ENCODE data around the gene PIGQ.

The PIGQ gene

DNA sequence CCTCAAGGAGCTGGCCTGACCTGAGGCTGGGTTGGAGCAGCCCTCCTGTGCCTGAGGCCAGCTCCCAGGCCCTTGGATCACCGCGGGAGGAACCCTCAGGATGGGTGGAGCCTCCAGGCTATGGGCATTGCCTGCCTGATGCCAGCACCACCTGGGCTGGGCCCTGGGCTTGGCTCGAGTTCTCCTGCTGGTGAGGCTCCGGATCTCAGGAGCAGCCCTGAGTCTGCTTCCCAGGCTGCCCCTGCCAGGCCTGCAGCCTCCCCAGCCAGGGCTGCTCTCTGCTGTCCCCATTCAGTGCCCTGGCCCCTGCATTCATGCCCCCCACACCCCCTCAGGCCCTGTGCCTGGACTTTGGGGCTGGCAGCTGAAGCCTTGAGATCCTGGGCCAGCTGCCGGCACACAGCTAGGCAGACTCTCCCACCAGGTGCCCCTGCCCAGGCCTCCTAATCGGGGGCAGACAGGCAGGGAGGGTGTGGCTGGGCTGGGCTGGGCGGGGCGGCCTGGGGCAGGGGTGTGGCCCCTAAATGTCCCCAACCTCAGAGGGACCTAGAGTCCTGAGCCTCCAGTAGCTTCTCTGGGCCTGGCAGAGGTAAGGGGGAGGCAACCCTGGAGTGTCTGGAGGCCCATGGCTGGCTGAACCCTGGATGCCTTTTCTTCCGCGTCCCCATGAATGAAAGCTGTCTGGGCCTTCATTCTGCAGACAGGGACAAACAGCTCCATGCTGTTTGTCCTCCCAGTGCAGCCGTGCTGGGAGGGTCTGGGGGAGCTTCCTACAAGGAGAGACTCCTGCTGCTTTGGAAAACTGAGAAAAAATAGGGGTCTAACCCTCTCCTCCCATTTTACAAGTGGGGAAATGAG, 1.1 kb upstream of the PIGQ start:
- no peak for DNase-seq

DNA sequence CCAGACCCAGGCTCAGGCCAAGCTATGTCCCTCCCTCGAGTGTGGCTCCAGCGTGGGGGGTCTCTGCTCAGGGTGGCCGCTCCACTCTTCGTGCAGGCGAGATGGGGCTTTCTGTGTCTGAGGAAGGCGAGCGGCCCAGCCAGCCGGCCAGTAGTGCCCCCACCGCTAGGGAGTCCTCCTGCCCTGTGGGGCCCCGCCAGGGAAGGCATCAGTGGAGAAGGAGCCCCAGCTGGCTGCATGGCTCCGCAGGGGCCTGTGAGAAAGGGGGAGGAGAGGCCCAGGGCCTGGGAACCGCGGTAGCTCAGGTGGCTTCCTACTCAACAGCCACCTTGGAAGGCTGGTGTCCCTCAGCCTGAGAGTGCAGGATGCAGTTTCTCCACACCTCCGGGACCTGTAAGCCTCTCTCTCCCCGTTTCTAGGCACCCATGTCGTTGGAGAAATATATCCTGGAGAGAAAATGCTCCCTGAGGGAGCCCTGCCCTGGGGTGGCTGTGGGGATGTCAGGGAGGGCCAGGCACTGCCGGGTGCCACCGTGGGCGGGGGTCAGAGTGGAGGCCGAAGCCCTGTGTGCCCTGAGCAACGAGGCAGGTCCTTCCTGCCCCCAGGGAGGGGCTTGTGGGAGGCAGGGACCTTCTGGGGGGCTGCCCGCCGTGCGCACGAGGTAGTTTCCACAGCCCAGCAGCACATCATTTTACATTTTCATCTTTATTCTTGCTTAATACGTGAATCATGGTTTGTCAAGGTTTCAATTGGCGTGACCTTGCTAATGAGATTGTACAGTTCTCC, 3.3 kb downstream of the PIGQ start:
- DNase-seq, result no peak

DNA sequence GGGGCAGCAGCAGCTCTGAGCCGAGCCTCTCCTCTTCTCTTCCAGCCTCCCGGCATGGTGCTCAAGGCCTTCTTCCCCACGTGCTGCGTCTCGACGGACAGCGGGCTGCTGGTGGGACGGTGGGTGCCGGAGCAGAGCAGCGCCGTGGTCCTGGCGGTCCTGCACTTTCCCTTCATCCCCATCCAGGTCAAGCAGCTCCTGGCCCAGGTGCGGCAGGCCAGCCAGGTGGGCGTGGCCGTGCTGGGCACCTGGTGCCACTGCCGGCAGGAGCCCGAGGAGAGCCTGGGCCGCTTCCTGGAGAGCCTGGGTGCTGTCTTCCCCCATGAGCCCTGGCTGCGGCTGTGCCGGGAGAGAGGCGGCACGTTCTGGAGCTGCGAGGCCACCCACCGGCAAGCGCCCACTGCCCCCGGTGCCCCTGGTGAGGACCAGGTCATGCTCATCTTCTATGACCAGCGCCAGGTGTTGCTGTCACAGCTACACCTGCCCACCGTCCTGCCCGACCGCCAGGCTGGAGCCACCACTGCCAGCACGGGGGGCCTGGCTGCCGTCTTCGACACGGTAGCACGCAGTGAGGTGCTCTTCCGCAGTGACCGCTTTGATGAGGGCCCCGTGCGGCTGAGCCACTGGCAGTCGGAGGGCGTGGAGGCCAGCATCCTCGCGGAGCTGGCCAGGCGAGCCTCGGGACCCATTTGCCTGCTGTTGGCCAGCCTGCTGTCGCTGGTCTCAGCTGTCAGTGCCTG, 4.4 kb downstream of the PIGQ start:
- no peak for DNase-seq

DNA sequence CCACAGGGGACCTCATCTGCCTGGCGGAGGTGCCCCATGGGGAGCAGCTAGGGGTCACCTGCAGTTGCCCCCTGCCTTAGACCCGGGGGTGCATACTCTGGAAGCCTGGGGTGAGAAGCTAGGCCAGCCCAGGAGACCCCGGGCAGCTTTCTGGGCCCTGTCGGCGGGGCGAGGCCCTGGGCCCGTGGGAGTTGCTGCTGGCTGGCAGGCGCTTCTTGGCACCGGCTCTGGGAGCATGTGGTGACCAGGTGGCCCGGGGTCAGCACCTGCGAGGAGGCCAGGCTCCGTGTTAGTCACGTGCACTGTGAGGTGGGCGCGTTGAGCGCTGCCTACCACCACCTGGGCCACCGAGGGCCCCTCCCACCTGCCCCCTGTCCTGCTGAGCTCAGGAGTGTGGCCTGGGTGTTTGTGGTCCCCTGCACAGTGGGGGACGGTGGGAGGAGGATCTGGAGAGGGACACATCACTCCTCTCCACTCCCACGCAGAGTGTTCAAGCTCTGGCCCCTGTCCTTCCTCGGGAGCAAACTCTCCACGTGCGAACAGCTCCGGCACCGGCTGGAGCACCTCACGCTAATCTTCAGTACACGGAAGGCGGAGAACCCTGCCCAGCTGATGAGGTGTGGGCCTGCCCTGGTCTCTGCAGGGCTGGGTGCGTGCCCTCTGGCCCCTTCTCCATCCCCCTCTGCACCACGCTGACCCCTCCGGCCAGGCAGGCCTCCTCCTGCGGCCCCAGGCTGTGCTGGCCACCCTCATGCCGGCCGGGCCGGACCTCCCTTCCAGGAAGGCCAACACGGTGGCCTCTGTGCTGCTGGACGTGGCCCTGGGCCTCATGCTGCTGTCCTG, 5.8 kb downstream of the PIGQ start:
- DNase-seq, result no peak

DNA sequence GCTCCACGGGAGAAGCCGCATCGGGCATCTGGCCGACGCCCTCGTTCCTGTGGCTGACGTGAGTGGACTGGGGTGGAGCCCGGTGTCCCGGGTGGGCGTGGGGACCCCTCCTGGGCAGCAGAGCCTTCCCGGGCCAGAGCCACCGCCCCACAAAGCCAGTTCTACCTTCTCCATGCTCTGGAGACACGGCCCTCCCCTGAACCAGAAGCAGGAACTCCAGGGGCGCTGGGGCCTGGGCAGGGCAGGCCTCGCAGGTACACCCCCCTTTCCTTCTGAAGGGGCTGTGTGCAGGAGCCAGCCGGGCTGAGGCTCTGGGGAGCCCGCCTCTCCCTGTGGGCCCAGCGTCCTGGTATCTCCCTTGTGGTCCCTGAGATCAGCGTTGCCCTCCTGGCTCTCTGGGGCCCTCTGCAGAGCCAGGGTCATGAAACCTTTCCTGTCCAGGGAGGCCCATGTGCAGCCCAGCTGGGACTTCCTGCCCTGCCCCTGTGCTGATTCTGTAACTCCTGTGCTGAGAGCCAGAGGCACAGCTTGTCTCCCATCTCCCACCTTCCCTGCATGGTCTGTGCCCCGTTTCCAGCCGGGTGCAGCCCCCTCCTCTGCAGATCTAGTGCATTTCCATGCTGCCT, 6.5 kb downstream of the PIGQ start:
- no peak for DNase-seq

DNA sequence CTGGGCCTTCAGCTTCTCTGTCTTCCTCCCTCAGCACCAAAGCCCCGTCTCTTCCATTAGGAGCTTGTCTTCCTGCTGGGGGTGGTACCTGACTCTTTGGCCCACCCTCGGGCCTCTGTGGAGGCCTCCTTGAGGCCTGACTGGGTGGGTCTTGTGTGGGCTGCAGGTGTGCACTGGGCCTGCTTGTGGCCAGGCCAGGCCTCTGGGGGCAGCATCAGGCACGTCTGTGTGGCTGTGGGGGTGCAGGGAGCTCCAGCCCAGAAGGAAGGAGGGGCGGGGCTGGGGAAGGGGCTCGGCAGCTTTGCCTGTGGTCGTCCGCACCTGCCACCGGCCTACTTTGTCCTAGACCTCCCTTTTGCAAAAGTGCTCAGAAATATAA, 7.0 kb downstream of the PIGQ start:
- DNase-seq, result no peak

DNA sequence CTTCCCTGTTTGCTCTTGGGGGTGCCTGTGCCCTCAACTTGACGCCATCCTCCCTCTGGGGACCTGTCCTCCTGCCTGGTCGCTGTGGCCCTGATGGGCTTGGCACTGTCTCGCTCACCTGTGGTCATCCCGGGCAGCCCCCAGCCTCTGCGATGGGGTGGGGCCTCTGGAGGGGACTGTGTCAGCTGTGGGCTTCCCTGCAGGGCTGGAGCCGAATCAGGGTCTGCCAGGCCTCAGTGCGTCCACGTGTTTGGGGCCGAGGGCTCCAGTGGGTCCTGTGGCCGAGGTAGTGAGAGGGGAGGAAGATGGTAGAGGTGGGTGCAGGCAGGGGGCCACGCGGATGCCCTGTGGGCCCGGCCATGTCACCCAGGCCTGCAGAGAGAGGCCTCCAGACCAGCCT, 8.0 kb downstream of the PIGQ start:
- no peak for DNase-seq

DNA sequence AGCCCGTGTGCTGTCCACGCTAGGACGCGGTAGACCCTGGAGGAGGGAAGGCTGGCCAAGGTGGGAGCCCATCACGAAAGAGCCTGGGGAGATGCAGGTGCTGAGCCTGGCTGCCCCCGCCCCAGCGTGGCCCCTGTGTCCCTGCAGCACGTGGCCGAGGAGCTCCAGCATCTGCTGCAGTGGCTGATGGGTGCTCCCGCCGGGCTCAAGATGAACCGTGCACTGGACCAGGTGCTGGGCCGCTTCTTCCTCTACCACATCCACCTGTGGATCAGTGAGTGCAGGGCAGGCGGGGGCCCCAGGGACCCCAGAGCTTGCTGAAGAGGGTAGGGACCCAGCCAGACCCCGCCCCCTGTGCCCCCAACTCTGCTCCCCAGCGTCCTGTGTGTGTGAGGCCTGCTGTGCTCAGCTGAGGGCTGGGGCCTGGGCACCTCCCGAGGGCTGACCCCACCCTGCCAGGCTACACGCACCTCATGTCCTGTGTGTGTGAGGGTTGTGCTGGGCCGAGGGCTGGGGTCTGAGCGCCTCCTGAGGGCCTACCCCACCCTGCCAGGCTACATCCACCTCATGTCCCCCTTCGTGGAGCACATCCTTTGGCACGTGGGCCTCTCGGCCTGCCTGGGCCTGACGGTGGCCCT, 8.6 kb downstream of the PIGQ start:
- no peak for DNase-seq

DNA sequence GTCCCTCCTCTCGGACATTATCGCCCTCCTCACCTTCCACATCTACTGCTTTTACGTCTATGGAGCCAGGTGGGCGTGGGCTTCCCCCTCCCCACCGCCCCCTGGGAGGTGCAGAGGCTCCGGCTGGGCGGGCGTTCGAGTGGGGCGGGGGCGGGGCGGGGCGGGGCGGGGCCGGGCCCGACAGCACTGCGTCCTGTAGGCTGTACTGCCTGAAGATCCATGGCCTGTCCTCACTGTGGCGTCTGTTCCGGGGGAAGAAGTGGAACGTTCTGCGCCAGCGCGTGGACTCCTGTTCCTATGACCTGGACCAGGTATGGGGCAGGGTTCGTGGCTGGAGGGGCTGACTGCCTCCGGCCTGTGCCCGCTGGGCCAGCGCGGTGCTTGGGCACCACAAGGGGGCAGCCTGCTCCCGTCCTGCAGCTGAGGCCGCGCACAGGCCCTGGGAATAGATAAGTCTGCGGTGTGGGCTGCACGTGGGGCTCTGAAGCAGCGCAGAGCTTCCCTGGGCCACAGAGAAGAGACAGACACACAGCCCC, 9.2 kb downstream of the PIGQ start:
- DNase-seq, result peak; percentile 67

DNA sequence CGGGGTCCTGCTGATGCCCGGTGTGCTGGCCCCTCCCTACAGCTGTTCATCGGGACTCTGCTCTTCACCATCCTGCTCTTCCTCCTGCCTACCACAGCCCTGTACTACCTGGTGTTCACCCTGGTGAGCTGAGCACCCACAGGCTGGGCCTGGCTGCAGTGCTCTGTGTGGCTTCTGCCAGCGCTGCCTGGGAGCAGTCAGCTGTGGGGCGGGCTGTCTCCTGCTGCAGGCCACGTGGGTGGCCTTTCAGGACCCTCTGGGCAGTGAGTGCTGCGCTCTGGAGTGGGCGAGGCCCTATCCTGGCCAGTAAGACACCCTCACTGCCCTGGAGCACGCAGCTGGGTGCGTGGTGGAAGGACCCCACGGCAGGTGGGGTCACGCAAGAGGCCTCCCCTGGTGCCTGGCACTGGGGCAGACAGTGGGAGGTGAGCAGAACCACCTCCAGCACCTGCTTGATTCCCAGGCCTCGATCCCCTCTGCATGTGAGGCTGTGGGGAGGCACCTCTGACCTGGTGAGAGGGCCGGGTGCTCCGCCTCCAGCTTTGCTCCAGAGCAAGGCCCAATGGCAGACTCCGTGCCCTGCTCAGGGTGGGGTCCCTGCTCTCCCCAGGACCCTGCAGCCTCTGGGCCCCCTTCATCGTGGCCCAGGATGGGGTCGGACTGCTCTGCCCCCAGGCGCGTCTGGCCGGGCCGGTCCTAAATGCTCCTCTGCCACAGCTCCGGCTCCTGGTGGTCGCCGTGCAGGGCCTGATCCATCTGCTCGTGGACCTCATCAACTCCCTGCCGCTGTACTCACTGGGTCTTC, 10.6 kb downstream of the PIGQ start:
- DNase-seq, result no peak

DNA sequence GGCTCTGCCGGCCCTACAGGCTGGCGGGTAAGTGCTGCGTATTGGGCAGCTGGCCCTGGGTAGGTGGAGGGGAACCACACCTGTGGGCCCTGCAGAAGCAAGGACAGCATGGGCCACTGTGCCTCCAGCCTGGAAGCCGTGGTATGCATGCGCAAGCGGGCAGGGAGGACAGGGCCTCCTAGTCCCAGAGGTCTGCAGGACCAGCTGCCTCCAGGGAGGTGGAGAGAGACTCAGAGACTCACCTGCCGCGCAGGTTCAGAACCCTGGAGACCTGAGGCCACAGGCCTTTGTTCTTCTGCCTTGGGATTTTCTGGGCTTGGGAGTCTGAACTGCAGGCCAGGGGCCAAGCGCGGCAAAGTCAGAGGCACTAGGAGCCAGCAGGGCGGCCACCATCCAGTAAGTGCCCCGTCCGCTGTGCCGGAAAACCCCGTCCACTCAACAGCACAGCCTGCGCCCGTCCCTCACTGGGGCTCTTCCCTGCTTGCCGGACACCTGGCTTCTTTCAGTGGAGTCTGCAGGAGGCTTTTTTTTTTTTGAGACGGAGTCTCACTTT, 11.3 kb downstream of the PIGQ start:
- no peak for DNase-seq

DNA sequence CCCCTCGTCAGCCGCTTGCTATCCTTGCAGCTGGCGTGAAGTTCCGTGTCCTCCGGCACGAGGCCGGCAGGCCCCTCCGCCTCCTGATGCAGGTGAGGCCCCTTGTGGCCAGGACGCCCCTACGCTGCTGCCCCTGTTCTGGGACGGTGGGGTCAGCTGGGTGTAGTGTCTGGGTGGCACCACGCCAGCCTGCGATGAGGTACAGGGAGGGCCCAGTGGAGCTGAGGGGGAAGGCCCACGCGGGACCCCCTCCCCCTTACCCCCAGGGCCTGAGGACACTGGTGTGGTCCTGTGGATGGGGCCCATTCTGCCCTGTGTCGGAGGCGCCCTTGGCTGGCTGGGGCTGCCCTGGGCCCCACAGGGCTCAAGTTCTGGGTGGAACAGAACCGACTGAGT, 12.4 kb downstream of the PIGQ start:
- DNase-seq, result no peak

DNA sequence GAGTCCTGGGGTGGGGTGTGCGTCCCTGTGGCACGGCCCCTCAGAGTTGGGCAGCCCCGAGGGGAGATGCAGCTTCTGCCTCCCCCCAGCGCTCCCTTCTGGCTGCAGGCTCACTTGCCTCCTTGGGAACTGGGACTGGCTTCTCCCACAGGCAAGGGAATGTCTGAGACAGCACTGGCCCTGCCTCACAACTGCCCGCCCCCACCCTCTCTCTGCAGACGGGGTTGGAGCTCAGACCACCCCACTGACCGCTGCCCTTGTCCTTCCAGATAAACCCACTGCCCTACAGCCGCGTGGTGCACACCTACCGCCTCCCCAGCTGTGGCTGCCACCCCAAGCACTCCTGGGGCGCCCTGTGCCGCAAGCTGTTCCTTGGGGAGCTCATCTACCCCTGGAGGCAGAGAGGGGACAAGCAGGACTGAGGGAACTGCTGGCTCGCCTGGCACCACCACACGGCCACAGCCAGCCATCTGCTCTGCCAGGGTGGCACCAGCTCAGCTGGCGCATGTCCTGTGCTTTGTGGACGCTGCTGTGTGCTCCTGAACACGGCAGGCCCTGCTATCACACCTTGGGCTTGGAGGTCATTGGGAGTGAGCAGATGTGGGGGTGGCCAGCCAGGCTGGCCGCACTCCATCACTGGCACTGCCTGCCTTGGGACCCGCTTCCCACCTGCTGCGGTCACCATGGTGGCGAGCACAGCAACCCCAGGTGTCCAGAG, 13.0 kb downstream of the PIGQ start:
- DNase-seq, result no peak

DNA sequence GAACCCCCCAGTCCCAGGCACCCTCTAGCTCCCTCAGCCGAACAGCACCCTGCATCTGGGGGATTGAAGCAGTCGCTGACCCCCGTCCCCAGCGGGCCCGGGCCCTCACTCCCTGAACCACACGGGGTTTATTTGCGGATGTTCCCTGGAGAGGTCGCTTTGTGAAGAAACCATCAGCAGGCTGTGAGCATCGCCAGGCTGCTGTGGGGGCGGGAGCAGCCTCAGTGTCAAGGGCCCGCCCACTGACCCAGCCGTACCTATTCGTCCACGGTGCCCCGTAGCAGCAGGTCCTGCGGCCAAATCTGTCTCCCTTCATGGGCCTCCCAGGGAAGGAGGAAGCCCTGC, 13.7 kb downstream of the PIGQ start:
- DNase-seq, result no peak

DNA sequence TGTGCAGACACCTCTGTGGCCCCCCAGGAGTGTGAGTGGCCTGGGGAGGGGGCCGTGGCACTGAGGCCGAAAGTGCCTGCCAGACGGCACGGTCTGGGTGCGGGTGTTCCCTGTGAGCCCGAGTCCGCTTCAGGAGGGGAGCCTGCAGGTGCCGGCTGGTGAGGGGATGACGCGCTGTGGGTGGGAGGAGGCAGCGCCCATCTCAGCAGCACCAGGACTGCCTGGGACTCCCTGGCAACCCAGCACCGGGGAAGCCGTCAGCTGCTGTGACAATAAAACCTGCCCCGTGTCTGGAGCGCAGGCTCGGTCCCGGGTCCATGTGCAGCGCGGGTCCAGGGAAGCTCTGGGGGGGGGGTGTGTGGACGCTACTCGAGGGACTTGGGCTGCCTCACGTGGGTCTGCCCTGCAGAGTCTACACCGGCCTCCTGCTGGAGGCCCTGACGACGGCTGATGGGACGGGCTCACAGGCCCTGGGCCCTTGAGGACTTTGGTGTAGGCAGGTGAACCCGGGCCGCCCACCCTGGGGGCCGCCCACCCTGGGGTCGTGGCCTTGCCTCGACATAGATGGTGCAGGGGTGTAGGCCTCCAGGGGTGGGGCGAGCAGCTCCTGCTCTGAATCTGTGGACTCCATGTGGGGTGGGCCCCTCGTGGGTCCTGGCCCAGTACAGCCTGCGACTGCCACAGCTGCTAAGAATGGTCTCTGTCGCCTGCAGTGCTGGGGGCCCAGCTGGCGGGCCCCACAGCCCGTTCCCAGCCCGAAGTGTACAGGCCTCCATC, 14.2 kb downstream of the PIGQ start:
- no peak for DNase-seq

DNA sequence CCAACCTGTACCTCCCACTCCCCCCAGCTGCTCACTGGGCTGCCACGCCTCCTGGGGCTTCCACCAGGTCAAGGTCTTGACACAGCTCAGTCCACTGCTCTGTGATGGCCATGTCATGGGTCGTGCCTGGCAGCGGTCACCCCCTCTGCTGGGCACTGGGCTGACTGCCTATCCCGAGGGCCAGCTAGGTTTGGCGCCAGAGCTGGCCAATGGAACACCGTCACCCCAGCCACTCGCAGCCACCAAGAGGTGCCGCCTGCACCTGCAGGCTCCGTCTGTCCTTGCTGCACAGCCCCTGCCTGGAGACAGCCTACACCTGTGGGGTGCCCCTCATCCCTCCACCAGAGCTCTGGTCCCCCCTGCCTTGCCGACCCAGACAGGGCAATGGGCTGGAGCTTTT, 15.6 kb downstream of the PIGQ start:
- no peak for DNase-seq

DNA sequence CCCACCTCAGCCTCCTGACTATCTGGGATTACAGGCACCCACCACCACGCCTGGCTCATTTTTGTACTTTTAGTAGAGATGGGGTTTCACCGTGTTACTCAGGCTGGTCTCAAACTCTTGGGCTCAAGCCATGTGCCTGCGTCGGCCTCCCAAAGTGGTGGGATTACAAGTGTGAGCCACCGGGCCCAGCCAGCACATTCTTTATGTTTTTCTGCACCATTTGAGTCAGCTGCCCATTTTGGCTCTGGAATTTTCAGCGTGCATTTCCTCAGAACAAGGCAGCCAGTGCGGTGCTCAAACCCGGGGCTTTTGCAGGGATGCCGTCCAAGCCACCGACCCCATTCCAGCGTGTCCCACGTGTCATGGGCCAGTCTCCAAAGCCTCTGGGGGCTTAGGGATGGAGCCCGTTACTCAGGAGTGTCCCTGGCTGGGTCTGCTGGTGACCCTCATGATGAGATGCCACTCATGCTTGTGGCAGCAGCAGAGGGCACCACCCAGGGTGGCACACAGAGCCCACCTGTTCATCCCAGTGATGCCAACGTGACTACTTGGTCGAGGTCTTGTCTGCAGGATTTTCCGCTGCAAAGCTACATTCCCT, 16.4 kb downstream of the PIGQ start:
- DNase-seq, result peak; percentile 40

Measured in fibroblast of skin of abdomen (primary cell).